Hematopoietic multipotent progenitor cell treated with erythropoietin and hydrocortisone succinate and interleukin-3 and kit ligand, for 17 days (in vitro differentiated cells): ENCODE data around the gene RRBP1.

Experiments used
- DNase-seq: peaks from one replicate; pipeline ENCODE4 v3.0.0-alpha.2; 2015; ENCODE audit warnings: low spot score

RRBP1 gene

DNA sequence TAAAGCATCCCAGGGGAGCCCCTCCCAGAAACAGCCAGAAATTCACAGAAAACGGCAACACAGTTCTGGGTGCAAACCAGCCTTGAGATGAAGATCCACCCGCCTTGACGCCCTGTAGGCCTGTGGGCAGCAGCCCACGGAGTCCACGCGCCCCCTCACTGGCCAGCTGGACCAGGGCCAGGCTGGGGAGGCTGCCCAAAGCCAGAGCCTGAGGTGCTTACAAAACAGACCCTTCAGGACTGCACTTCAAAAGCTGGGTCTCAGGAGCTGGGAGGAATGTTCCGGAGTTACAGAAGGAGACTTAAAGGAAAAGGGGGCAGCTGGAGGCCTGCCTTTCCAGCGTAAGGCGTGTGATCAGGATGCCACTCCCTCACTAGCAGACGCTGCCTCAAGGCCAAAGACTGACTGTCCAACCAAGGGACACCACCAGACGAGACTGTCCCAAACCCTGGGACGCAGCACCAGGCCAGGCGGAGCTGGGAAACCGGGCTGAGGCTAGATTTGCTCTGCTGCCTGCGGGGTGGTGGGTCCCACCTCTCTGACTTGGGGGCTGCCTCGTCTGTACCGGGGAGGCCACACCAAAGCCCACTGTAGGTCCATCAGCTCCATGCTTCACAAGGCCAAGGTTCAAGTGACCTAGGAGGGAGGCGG lies 48.1 kb downstream of the RRBP1 start:
- DNase-seq: no peak

- no peak for DNase-seq
Observed at GRCh38 chr20:17633221-17633849, 48.7 kb downstream of the RRBP1 start.

DNA sequence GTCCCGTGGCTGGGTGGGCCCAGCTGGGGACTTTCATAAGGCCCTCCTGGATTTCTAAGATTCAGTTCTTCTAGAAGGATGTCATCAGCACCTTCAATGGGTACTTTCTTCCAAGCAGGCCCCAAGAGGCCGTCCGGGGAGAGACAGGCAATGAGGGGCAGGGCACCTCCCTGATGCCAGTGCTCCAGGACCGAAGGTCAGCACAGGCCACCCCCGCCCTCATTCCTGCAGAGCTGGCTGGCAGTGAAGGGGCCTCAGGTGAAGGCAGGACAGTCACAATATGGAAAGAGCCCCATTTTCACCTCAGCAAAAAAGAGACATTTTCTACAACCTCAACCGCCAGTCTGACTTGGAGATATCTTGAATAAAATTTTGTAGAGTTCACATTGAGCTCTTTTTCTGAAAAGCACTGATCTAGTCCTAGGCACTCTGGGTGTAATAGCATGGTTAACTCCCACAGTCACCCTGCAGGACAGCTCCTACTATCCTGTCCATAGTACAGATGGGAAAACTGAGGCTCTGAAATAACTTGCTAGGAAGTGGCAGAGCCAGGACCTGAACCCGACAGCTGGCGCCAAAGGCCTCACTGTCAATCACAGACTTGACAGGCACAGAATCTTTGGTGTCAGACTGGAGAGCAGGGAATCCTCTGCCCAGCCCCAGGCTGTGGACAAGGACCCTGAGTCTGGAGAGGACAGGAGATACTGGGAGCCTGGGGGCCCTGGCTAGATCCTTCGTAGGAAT lies 50.3 kb downstream of the RRBP1 start:
- no peak for DNase-seq

DNA sequence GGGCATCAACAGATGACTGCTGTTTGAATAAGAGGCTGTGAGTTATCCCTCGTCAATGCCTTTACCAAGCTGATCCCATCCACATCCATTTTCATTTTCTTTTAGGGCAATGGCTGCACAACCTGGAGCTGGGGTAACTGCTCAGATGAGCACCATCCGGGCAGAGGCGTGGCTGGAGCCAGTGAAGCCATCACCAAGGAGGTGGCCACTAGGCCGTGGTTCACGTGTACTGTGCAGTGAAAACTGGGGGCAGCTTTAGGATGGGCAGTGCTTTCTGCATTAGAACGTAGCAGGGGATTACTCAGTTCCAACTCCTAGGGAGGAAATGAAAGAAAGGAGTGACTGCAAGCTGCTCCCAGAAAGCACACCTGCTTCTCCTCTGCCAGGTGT lies 51.2 kb downstream of the RRBP1 start:
- no peak for DNase-seq

DNA sequence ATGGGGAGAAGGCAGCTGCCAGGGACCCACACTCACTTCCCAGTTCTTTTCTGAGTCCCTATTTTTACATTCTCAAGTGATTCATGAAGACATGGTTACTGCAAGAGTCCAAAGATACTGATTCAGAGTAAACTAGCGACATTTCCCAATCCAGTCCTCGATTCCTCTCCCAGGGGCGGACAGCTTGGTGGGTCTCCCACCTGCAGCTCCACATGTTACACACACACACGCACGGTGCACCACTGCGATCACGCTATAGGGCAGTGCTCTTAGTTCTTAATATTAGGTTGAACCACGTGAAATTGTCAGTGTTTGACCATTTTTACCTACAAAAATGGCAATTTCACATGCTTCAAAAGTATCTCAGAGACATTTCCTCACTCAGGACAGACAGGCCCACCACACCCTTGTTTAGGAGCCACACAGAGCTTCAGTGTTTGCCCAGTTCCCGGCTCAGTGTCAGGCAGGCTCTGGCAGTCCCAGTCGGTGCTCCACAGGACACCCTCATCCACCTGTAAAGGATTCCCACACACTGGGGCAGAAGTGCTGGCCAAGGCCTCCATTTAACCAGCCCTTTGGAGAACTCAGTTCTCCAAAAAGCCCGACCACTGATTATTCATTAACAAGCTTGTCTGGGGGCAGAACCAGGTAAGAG lies 51.8 kb downstream of the RRBP1 start:
- DNase-seq: no peak

DNA sequence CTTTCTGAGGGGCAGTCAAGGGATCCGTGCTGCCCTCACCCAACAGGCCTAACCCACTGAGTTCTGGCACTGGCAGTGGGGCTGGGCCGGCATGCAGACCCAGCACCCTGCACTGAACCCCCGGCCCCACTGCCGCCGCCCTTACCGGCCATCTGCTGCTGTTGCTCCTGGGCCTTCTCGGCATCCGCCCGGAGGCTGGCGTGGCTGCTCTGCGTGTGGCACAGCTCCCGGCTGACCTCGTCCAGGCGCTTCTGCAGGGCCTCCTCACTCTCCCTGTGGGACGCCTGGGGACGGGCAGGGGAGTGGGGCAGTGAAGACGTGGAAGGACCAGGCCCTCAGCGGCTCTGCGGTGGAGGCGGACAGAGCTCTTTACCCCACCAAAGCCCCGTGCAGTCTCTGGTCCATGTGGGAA lies 52.4 kb downstream of the RRBP1 start:
- no peak for DNase-seq

DNA sequence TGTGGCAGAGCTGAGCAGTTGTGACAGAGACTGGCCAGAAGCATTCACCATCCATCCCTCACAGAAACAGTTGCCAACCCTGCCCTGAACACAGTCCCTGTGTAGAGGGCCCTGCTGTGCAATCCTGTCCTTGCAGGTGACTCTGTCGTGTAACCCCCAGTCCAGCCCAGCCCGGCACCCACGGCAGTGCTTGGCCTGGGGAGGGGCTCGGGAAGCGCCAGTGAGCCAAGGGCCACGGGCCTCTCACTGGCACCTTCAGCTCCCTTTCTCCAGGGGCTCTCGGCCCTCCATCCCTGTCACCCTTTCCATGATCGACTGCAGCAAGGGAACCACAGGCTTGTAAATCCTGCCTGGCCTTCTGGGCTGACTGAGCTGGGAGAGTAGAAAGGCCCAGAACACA lies 53.0 kb downstream of the RRBP1 start:
- DNase-seq: no peak

DNA sequence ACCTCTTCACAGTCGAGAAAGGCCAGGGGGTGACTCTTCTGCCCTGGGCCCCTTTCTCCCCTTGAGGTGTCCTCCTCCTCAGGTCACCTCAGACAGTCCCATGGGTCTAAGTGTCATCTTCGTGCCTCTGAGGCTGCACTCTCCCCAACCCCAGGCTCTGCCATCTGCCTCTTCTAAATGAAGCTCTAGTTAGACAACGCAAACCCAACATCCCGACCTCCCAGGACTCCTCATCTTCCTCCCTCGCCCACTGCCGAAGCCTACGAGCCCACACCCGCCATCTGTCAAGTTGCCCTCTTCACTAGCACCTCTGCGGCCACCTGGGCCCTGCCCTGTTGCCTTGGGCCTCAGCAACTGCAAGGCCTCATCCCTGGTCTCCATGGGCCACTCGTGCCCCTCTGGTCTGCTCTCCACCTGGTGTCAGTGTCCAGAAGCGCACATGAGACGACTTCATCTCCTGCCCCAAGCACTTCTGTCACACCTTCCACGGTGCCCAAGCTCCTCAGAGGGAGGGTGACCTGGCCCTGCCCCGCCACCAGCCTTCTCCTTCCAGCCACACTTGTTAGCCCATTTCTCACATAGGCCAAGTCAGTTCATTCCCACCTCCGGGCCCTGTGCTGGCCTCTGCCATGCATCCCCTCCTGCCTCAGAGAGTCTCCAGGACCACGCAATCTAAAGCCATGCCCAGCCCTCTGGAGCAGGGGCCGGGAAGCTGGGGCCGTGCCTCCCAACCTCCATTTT lies 53.8 kb downstream of the RRBP1 start:
- no peak for DNase-seq

DNA sequence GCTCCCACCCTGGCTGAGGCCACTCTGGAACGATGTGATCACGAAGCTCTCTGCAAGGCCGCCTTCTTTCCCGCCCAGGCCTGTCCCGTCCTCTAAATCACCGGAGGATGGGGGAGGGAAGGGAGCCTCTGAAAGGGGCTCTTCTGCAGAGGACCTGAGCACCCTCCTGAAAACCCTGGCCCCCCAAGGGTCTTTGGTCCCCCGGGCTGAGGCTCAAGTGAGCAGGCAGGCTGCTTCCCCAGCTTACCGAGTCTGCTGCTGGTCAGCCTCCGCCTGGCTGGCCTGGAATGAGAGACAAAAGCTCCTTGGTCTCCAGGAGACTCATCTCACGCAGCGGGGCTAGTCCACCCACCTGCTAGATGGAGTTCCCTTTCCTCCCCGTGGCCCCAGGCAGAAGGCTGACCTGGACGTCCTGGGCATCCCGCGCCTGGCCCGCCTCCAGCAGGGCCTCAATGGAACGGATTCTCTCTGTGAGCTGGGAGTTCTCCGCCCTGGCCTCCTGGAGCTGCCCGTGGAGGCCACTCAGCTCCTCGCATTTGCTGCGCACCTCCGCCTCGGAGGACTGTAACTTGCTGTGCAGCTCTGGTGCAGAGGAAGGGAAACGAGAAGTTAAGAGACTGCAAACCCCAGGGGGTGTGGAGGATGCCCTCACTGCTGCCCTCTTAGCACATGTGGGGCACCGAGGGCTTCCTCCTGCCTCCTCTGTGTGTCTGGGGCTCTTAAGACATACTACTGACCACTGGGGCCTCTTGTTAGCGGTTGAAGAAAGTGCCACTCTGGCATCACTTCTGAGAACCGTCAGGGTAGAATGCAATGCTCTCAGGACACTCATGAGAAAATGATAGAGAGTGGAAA lies 54.7 kb downstream of the RRBP1 start:
- DNase-seq: no peak

- DNase-seq: no peak
Observed at GRCh38 chr20:17626217-17627007, 55.6 kb downstream of the RRBP1 start.

DNA sequence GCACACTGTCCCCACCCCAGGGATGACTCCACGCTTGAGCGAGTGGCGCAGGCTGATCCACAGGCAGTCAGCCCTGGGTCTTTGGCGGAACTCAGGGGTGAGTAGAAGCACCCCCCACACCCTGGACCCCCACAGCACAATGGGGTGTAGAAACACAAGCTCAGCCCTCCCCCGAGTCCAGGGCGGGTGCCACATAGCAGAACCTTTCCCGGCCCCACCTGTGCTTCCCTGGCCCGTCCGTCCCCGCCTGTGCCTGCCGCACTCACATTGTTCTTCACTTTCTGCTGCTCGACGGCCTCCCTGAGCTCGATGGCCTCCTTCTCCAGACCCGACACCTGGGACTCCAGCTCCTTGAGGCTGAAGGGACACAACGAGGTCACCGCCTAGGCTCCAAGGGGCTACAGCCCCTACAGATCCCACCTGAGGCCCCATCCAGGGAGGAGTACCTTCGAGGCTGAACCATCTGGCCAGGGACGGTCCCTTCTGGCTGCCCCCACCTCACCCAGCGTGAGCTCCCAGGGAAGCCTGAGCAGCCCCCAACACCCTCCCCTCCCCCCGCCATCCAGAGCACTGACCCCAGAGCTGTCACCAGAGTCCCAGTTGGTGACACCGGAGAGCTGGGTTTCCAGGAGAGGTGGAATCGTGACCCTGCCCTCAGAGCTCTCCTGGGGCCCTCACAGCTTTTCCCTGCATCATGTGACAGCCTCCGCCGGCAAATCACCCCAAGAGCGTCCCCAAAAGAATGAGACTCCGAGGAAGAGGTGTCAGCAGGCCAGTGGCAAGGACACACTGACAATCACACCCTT lies 56.6 kb downstream of the RRBP1 start:
- no peak for DNase-seq

DNA sequence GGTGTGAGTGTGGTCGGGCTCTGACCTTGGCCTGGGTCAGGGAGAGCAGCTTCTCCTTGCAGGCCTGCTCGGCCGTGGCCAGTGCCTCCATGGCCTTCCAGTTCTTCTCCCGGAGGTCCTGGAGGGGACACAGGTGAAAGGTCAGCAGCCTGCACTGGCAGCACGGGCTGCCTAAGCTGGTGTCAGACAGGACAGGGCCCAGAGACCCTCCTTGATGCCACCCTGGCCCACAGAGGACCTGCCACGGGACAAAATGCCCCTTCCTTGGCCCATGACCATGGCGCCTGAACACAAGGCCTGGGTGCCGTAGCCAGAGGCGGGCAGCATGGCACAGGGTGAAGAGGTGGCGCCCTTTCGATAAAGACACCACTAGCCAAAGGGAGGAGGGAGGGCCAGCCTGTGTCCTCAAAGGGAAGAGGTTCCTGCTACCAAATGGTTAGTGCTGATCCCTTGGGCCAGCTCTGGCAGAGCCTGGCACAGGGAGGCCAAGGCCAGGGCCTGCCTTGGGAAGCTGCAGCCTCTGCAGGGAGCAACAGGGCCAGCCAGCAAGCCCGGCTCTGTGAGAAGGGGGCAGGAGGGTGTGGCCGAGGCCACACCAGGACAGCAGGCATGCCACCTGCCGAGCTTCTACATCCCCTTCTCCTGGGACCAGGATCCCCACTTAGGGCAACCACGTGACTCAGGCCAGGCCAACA lies 57.3 kb downstream of the RRBP1 start:
- DNase-seq: no peak

GRCh38 chr20:17624070-17624469 lies 58.0 kb downstream of the RRBP1 start:
- DNase-seq: no peak

- no peak for DNase-seq
Observed at GRCh38 chr20:17622851-17623508, 59.1 kb downstream of the RRBP1 start.

- DNase-seq: no peak
Observed at GRCh38 chr20:17622086-17622850, 59.8 kb downstream of the RRBP1 start.

GRCh38 chr20:17621229-17621968 lies 60.6 kb downstream of the RRBP1 start:
- DNase-seq: no peak
